COR-L47 (cell line): ENCODE results near the gene B9D1.

Source experiments
- DNase-seq: peaks from one replicate; lab custom pipeline; 2025; lab: John Stamatoyannopoulos, UW

Gene B9D1

DNA sequence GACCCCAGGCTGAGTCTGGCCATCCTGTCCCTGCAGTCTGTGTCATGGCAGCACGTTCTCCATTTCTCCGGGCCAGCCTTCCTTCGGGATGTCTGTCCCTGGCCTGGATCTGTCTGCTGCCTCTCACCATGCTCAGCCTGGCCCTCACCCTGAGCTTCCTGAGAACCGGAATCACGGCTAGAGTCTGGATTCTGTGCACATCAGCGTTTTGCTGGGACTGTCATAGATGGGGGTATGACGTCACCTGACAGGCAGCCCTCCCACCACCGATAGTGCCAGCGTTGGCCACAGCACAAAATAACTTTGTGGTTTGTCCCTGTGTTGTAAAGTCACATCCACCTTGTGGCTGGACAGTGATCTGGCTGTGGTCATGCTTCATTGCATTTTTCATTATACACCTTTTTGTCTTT lies 59.2 kb downstream of the B9D1 start:
- no peak for DNase-seq

DNA sequence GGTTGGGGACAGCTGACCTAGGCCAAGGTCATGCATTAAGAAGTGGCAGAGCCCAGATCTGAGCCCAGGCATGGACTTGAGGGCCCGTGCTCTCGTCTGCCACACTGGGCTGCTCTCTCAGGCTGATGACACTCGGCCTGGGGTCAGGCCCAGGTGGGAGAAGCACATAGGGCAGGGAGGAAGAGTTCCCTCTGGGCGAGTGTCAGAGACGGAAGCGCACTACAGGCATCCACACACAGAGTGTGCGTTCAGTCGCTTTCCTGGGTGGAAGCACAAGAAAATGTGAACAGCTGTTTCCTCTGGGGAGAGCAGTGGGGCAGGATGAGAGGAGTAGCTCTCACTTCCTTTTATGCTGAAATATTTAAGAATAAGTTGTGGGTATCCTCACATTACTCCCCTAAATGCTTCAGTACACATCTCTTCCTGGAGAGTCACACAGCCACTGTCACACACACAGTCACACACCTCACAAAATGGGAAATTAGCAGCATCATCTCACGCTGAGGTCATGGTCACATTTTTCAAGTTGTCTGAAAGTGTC lies 59.7 kb downstream of the B9D1 start:
- no peak for DNase-seq

DNA sequence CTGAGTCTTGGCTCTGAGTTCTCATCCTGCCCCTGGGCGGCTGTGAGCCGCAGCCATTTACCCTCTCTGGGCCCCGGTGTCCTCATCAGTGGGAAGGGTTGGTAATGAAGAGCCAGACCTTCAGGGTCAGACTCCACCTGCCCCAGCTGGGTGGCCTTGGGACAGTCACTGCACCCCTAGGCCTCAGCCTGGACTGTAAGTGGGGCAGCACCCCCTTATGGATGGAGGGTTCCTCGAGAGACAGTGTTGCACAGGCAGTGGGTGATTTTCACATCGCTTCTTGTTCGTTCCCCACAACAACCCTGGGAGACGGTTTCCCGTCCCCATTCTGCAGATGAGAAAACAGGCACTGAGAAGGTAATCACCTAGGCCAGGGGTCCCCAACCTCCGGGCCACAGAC lies 60.5 kb downstream of the B9D1 start:
- DNase-seq: no peak

DNA sequence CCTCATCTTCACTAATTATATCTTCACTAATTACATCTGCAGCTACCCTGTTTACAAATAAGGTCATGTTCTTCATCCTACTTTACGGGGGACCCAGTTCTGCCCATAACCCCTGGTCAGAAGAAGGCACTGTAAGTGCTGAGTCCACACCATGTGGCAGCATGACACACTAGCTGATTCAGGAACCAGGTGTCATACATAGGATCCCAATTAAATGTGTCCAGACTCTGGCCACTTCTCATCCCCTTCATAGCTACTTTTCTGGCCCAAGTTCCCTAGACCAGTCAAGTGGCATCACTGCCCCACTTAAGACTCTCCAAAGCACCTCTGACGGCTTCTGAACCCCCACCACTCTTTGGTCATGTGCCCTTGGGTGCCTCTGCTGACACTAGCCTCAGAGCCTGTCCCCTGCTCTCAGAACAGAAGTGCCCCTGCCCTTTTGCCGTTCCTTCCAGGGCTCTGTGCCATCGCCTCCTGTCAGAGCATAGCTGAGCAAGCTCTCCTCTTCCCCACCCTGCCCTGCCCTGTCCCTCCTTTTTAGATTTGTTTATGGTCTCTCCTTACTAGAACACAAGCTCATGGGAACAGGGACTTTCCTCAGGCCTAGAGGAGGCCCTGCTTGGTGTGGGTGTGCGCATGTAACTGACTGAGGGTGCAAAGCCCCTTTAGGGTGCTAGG lies 61.1 kb downstream of the B9D1 start:
- DNase-seq: no peak

DNA sequence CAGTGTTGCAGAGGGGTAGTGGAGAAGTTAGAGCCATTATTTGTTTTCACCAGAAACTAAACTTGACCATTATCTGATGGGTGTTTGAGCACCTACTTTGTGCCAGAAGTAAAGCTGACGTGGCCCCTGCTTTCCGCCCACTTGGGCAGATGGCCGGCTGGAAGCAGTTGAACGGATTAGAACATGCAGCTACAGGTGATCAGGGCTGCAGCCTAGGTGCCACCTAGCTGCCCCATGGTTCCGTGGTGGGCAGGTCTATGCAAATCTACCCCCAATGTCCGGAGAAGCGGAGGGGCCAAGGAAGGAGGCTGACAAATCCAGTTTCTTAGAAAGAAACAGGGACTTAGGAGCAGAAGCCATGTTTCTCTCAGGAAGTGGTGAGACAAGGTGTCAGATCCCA lies 62.7 kb downstream of the B9D1 start:
- no peak for DNase-seq

DNA sequence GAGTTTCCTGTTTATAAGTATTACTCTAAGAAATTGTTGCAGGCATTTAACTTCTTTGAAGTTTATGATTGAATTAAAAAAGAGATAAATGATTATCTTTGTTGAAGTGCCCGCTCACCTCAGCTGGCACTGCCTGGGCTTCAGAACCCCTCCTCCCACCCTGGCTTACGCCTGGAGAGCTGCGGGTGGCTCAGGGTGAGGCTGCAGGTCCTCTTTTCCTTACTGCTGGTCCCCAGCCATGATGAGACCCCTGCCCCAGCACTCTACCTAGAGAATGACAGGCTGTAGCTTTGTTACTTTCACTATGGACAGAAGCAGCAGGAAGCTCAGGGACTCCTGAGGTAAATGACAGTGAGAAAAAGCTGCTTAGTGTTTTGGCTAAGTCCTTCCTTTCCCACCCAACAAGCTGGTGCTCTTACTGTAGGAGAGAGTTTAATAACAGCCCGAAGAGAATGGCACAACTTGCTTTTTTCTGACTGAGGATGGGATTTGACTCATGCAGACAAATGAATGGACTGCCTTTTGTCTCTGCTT lies 63.2 kb downstream of the B9D1 start:
- no peak for DNase-seq

DNA sequence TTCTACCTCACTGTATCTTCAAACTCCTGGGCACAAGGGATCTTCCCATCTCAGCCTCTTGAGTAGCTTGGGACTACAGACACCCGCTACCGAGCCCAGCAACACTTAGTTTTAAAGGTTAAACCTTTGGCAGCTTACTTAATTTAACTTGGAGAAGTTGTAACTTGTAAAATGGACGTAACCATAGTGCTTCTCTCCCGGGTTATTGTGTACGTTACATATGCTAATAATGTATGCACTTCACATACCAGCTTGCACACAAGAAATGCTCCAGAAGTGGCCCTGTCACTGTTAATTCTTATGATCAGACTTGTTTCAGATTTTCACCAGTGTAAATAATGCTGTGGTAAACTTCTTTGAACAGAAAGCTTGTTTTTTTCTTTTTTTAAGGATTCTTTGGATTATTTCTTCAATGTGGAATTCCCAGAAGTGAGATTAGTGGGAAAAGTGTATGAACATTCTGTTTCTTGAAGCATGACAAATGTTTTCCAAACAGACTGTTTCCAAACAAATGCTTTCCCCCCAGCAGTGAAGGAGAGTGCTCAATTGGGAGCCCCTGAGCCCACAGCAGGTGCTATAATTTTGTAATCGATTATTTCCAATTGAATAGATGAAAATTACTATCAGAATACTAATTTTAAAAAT lies 63.8 kb downstream of the B9D1 start:
- no peak for DNase-seq

DNA sequence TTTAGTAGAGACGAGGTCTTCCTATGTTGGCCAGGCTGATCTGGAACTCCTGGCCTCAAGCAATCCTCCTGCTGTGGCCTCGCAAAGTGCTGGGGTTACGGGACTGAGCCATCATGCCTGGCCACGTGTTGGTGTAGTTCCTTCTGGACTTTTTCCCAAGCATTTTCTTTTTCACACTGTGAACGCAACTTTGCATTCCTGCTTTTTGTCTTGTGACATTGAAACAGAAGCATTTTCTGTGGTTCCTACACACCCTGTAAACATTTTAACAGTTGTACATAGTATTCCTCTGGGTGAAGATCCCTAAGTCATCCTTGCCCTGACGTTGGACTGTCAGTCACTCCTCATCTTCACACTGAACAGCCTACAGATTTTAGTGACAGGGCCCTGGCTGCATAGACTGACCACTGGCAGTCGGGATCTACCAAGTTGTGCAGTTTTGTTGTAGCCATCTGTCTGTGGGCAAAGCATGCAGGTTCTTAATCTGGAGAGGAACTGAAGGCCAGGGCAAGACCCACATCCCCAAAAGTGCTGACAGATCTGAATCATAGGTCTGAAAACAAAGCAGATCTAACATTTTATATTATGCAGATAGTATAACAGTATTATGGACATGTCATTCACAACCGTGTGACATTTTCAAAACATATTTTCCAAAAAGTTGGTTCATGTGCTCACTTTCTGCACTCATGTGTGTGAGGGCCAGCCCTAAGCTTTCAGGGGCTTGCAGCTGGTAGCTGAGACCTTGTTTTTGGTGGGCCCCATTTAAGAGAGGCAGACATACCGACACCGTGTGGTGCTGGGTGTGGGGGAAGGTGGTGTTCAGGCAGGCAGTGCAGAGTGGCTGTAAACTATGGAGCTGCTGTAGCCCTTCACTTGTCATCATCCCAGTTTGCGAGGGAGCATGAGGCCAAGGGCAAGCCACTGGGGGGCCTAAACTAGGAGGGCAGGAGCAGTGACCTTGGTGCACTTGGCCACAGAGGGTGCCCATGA lies 65.4 kb downstream of the B9D1 start:
- DNase-seq: no peak

DNA sequence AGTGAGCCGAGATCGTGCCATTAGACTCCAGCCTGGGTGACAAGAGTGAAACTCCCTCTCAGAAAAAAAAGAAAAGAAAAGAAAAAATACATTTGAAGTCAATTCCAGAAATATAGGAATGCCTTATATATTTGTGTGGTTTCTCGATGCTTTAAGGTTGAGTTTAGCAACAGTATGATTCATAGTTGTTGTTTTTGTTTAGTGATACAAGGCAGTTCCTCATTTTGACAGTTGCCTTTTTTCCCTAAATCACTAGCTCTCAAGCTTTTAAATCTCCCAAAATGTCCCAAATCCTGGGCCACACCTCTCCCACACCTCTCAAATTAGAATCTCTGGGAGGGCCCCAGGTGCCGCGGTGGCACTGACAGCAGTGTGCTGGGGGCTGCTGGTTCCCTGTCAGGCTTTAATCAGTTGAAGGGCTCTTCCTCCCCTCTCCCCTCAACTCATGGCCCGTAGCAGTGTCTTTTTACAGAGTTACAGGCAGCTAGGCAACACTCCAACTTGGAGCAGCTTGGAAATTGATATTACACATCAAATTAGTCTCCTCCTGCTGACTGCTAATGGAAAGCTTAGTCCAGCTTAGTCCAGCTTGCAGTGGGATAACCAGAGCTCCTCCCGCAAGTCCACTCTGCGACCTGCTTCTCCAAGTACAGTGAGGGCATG lies 66.9 kb downstream of the B9D1 start:
- DNase-seq: no peak

DNA sequence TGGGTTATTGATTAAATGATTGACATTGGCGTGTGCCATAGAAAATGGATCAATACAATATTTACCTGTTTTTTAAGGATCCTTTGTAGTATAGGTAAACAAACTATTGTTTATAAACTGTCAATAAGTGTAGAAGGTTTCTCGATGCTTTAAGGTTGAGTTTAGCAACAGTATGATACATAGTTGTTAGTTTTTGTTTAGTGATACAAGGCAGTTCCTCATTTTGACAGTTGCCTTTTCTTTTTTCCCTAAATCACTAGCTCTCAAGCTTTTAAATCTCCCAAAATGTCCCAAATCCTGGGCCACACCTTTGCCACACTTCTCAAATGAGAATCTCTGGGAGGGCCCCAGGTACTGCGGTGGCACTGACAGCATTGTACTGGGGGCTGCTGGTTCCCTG lies 68.1 kb downstream of the B9D1 start:
- no peak for DNase-seq
